PFSK-1 (cell line): Measurements from ENCODE around the gene RDH5.

Experiments used
- FOXP2 ChIP-seq: optimal IDR thresholded peaks from 2 replicates; pipeline ENCODE3; 2011; ENCODE audit warnings: borderline replicate concordance, control low read depth, inconsistent platforms; ENCODE audit not compliant: insufficient read depth; ENCODE audit errors: extremely low read length, extremely low read depth
- POLR2AphosphoS5 ChIP-seq: IDR thresholded peaks from 2 replicates; pipeline ENCODE4 v1.6.1; 2012; ENCODE audit warnings: low read depth, mild to moderate bottlenecking, control low read depth, low read length, moderate library complexity
- SIN3A ChIP-seq: IDR thresholded peaks from 2 replicates; pipeline ENCODE4 v1.6.1; 2012; ENCODE audit warnings: mild to moderate bottlenecking, low read length, moderate library complexity, borderline replicate concordance; ENCODE audit not compliant: insufficient read depth
- TAF1 ChIP-seq: IDR thresholded peaks from 2 replicates; pipeline ENCODE4 v1.6.1; 2012; ENCODE audit warnings: low read length, control low read depth, borderline replicate concordance; ENCODE audit not compliant: insufficient read depth
- TF ChIP-seq, protein P1 (sequence below), 2 experiments: IDR thresholded peaks; 2 replicates each; pipeline versions ENCODE4 v1.6.1 to v1.8.0; 2011 to 2012; ENCODE audit warnings: low read depth in 2 of 2, low read length in 2 of 2, control low read depth in 1 of 2, inconsistent platforms in 1 of 2, mild to moderate bottlenecking in 1 of 2, moderate library complexity in 1 of 2; ENCODE audit not compliant: insufficient read depth in 1 of 2

The RDH5 gene

GRCh38 chr12:55744340-55745030 is 24.3 kb downstream of the RDH5 start:
- TF ChIP-seq FOXP2: no peak
- no peak for TF ChIP-seq POLR2AphosphoS5
- no peak for TF ChIP-seq TAF1
- no peak for TF ChIP-seq SIN3A
- TF ChIP-seq, protein P1, sequence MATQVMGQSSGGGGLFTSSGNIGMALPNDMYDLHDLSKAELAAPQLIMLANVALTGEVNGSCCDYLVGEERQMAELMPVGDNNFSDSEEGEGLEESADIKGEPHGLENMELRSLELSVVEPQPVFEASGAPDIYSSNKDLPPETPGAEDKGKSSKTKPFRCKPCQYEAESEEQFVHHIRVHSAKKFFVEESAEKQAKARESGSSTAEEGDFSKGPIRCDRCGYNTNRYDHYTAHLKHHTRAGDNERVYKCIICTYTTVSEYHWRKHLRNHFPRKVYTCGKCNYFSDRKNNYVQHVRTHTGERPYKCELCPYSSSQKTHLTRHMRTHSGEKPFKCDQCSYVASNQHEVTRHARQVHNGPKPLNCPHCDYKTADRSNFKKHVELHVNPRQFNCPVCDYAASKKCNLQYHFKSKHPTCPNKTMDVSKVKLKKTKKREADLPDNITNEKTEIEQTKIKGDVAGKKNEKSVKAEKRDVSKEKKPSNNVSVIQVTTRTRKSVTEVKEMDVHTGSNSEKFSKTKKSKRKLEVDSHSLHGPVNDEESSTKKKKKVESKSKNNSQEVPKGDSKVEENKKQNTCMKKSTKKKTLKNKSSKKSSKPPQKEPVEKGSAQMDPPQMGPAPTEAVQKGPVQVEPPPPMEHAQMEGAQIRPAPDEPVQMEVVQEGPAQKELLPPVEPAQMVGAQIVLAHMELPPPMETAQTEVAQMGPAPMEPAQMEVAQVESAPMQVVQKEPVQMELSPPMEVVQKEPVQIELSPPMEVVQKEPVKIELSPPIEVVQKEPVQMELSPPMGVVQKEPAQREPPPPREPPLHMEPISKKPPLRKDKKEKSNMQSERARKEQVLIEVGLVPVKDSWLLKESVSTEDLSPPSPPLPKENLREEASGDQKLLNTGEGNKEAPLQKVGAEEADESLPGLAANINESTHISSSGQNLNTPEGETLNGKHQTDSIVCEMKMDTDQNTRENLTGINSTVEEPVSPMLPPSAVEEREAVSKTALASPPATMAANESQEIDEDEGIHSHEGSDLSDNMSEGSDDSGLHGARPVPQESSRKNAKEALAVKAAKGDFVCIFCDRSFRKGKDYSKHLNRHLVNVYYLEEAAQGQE (IDR thresholded peaks at IDR 0.05; ENCODE audit: insufficient read depth in 1 of 2, low read depth in 2 of 2, low read length in 2 of 2): no peak

DNA sequence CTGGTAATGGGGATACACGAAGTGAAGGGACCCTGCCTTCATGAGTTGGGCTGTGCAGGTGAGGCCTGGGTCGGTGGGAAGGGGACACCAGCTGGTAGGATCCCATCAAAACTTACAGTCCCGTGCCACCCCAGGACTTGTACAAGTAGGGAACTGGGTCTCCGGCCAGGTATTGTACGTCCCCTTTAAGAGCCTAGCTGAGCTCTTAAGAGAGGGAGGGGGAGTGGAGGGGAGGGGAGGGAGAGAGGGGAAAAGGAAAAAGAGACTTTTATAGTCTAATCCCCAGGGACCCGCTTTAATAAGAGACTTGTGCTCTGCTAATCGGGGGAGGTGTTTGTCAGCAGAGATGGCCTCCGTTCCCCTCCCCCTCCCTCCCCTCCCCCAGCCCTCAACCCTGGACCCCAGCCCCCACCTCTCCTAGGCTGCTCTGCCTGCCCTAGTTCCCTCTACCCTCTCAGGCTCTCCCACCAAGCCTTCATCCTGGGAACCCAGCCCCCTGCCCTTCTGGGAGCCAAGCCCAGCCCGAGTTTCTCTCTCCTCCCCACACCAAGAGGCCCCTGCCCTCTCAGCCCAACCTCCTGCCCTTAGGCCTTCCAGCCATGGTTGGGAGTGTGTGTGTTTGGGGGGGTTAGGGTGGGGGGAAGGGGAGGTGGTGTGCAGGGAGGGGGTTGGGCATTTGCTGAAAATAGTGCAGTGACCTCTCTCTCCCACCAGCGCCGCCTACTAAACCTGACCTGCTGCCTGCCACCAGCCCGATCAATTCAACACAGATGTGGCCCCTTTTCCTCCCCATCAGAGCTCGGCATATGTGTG is 25.4 kb downstream of the RDH5 start:
- no peak for TF ChIP-seq POLR2AphosphoS5
- TF ChIP-seq, protein P1 (IDR thresholded peaks at IDR 0.05; ENCODE audit: insufficient read depth in 1 of 2, low read depth in 2 of 2, low read length in 2 of 2): no peak
- TF ChIP-seq TAF1: no peak
- TF ChIP-seq FOXP2: no peak
- TF ChIP-seq SIN3A: no peak

DNA sequence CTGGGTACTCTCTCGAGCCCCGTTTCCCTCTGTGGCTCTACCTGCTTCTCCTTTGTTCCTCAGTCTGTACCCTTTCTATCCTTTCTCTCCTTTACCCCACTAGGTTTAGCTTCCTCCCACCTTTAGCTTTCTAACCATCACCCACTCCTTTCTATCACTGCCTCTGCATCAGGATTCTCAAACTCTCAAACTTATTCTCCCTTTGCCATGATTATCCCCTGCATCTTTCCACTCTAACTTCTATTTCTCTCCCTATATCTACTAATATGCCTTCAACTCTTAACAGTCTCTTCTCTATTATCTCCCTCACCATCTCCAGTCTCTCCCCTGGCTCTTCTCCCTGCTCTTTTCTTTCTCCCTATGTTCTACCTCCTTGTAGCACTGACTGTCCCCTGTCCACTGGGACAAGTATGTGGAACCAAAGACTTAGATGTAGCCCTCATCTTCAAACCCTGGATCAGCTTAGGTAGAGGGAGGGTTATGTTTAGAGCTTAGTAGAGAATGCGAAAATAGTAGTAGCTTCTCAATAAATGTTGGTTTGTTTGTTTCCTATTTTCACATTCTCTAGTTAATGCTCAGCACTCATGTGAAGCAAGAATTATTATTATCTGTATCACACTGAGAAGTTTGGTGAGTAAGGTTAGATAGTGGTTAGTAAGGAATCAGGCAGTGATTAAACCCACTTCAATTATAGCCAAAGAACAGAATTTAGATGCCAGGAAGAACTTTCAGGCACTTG is 26.1 kb downstream of the RDH5 start:
- TF ChIP-seq TAF1: no peak
- TF ChIP-seq FOXP2: no peak
- no peak for TF ChIP-seq POLR2AphosphoS5
- no peak for TF ChIP-seq SIN3A
- TF ChIP-seq, protein P1 (IDR thresholded peaks at IDR 0.05; ENCODE audit: insufficient read depth in 1 of 2, low read depth in 2 of 2, low read length in 2 of 2): no peak

DNA sequence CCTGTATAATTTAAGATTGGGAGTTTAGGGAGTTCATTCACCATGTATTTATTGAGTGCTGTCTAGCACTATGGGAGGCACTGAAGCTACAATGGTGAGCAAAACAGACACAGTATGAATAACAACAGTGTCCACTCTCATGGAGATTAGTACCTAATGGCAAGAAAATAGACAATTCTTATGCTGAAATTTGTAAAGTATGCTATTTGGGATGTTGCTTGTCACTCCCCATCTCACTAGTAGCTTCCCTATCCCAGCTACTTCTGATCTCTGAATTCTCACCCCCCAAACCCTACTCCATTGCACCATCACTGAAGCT is 26.7 kb downstream of the RDH5 start:
- TF ChIP-seq POLR2AphosphoS5 (no peak), TAF1 (no peak), SIN3A (no peak), FOXP2 (no peak)
- TF ChIP-seq, protein P1 (IDR thresholded peaks at IDR 0.05; ENCODE audit: insufficient read depth in 1 of 2, low read depth in 2 of 2, low read length in 2 of 2): no peak
